WTC11 (cell line): ENCODE measurements around the gene RXRA. TPM values are rescaled to one million over a fixed set of nuclear protein-coding genes. Genes with fewer than 3 reads are reported as not detected.

ENCODE experiments used
- ATAC-seq: fragments of 200-7000 bp; cut with Tn5 transposase; 2 replicates; pipeline ENCODE4 v1.10.0; 2021; ENCODE audit warnings: mild to moderate bottlenecking, moderate library complexity
- CTCF ChIA-PET: fragments of 300-600 bp; sonication (Branson Sonifier 250); formaldehyde crosslinking; loops from one replicate; lab custom pipeline; 2021; ENCODE audit warnings: antibody characterized with exemption; lab: Charles Lee
- POLR2A ChIA-PET: fragments of 350-600 bp; sonication (Branson Sonifier 250); formaldehyde crosslinking; loops from one replicate; lab custom pipeline; 2021; ENCODE audit warnings: antibody characterized with exemption; lab: Charles Lee
- DNase-seq: peaks from one replicate; pipeline ENCODE4 v3.0.0; 2021; ENCODE audit warnings: low spot score
- H3K27ac Mint-ChIP-seq: 2 replicates; pipeline ENCODE4 v1.8.0; 2021; ENCODE audit warnings: mixed read lengths
- H3K27me3 Mint-ChIP-seq: 2 replicates; pipeline ENCODE4 v1.8.0; 2021; ENCODE audit warnings: low read depth, mild to moderate bottlenecking, moderate library complexity, mixed read lengths
- H3K36me3 Mint-ChIP-seq: 2 replicates; pipeline ENCODE4 v1.8.0; 2021; ENCODE audit warnings: mixed read lengths
- H3K4me1 Mint-ChIP-seq: 2 replicates; pipeline ENCODE4 v1.8.0; 2022; ENCODE audit warnings: mixed read lengths
- H3K4me3 Mint-ChIP-seq: 2 replicates; pipeline ENCODE4 v1.8.0; 2021; ENCODE audit warnings: mild to moderate bottlenecking, moderate library complexity, mixed read lengths
- H3K9me3 Mint-ChIP-seq: 2 replicates; pipeline ENCODE4 v1.8.0; 2021; ENCODE audit warnings: mixed read lengths
- ATF2 ChIP-seq: sonication (generic); formaldehyde crosslinking; IDR thresholded peaks from 2 replicates; pipeline ENCODE4 v1.8.1; 2022; ENCODE audit warnings: low read depth, missing genetic modification reagents, borderline replicate concordance
- CDX4 ChIP-seq: fragments of 250-450 bp; sonication (Bioruptor Pico); IDR thresholded peaks from 2 replicates; pipeline ENCODE4 v1.9.0; 2021; ENCODE audit warnings: moderate library complexity, mild to moderate bottlenecking, inconsistent platforms, borderline replicate concordance
- FOXJ3 ChIP-seq: sonication (generic); formaldehyde crosslinking; IDR thresholded peaks from 2 replicates; pipeline ENCODE4 v1.9.0; 2021; ENCODE audit warnings: missing genetic modification reagents, mild to moderate bottlenecking, borderline replicate concordance
- GRHL2 ChIP-seq: fragments of 250-450 bp; sonication (Bioruptor Pico); IDR thresholded peaks from 2 replicates; pipeline ENCODE4 v1.8.0; 2022; ENCODE audit warnings: mild to moderate bottlenecking, moderate library complexity; ENCODE audit not compliant: insufficient replicate concordance, severe bottlenecking
- HMGXB4 ChIP-seq: sonication (generic); formaldehyde crosslinking; IDR thresholded peaks from 2 replicates; pipeline ENCODE4 v1.8.1; 2023; ENCODE audit warnings: mild to moderate bottlenecking, moderate library complexity, missing genetic modification reagents
- MAX ChIP-seq: sonication (generic); formaldehyde crosslinking; IDR thresholded peaks from 2 replicates; pipeline ENCODE4 v1.8.0; 2022; ENCODE audit warnings: mild to moderate bottlenecking, missing genetic modification reagents
- NR2C2 ChIP-seq: sonication (generic); formaldehyde crosslinking; IDR thresholded peaks from 2 replicates; pipeline ENCODE4 v1.8.0; 2022; ENCODE audit warnings: mild to moderate bottlenecking, missing genetic modification reagents
- PRRX2 ChIP-seq: fragments of 250-450 bp; sonication (Bioruptor Pico); IDR thresholded peaks from 2 replicates; pipeline ENCODE4 v1.8.0; 2021; ENCODE audit warnings: mild to moderate bottlenecking
- SMAD4 ChIP-seq: sonication (generic); formaldehyde crosslinking; IDR thresholded peaks from 2 replicates; pipeline ENCODE4 v1.8.0; 2022; ENCODE audit warnings: mild to moderate bottlenecking, missing genetic modification reagents
- TEAD4 ChIP-seq: sonication (generic); formaldehyde crosslinking; IDR thresholded peaks from 2 replicates; pipeline ENCODE4 v1.8.0; 2022; ENCODE audit warnings: mild to moderate bottlenecking, missing genetic modification reagents
- TP53 ChIP-seq: sonication (generic); formaldehyde crosslinking; IDR thresholded peaks from 2 replicates; pipeline ENCODE4 v1.8.1; 2023; ENCODE audit warnings: mild to moderate bottlenecking, missing genetic modification reagents
- ZNF317 ChIP-seq: sonication (generic); formaldehyde crosslinking; IDR thresholded peaks from 2 replicates; pipeline ENCODE4 v1.8.1; 2023; ENCODE audit warnings: low read depth, mild to moderate bottlenecking, moderate library complexity, missing genetic modification reagents, borderline replicate concordance
- ZNF423 ChIP-seq: fragments of 250-450 bp; sonication (Bioruptor Pico); IDR thresholded peaks from 2 replicates; pipeline ENCODE4 v2.1.2; 2022; ENCODE audit warnings: mild to moderate bottlenecking, moderate library complexity
- ZNF532 ChIP-seq: fragments of 250-450 bp; sonication (Bioruptor Pico); IDR thresholded peaks from 2 replicates; pipeline ENCODE4 v1.9.0; 2021; ENCODE audit warnings: mild to moderate bottlenecking, borderline replicate concordance
- total RNA-seq: library from RNA; stranded (reverse); gene quantifications from 3 replicates; pipeline ENCODE4 v1.2.3, GENCODE V29; 2021

RXRA gene
- total RNA-seq, 1 experiment from 2014 or later: 27.5 TPM

- TF ChIP-seq ZNF532 (CRISPR knock-in tag): no peak
- no peak for TF ChIP-seq TEAD4 (CRISPR knock-in tag)
- TF ChIP-seq, all 79 proteins: peak for 0
Measured at GRCh38 chr9:134333874-134334581, 7.8 kb downstream of the RXRA start (continued).

- ChIA-PET CTCF (no interaction called here), POLR2A (no interaction called here)
- no peak for ATAC-seq
- DNase-seq: no peak
- Mint-ChIP-seq H3K4me1 (peaks cover 13% of the 10 kb centered on the region), H3K4me3 (no peak overlapping the region), H3K36me3 (no peaks in the 10 kb centered on the region), H3K27me3 (no peaks in the 10 kb centered on the region), H3K27ac (peak overlapping the region; percentile 79; the same call in 1 of the 2 replicates), H3K9me3 (no peaks in the 10 kb centered on the region)
- TF ChIP-seq ZNF423 (no peak), SMAD4 (CRISPR knock-in tag) (no peak), FOXJ3 (CRISPR knock-in tag) (no peak), TP53 (CRISPR knock-in tag) (no peak), NR2C2 (CRISPR knock-in tag) (no peak)
Measured at GRCh38 chr9:134335061-134335460, 8.8 kb downstream of the RXRA start.

GRCh38 chr9:134335486-134336220 lies 9.4 kb downstream of the RXRA start:
- no peaks in the 10 kb centered on the region for H3K9me3 Mint-ChIP-seq
- TF ChIP-seq TP53 (CRISPR knock-in tag) (no peak), MAX (CRISPR knock-in tag) (no peak), ZNF317 (CRISPR knock-in tag) (no peak), CDX4 (CRISPR knock-in tag) (no peak), TEAD4 (CRISPR knock-in tag) (no peak), ATF2 (no peak), HMGXB4 (no peak), GRHL2 (CRISPR knock-in tag) (no peak), PRRX2 (CRISPR knock-in tag) (no peak)
- CTCF ChIA-PET: interaction anchor here (0.5 kb wide), 1 partner anchor 1246 kb away, joined by 4 read pairs; no protein-coding TSS in a partner anchor
- DNase-seq (no peak), ATAC-seq (no peak)
- H3K27me3 Mint-ChIP-seq: no peaks in the 10 kb centered on the region
- peaks cover 7% of the 10 kb centered on the region for H3K4me1 Mint-ChIP-seq
- no peak overlapping the region for H3K27ac Mint-ChIP-seq
- H3K36me3 Mint-ChIP-seq: no peaks in the 10 kb centered on the region
- POLR2A ChIA-PET: no interaction called here
- no peak overlapping the region for H3K4me3 Mint-ChIP-seq
